Aorta (tissue), 5 donors: ENCODE data around the gene BEST3. TPM values are rescaled to one million over a fixed set of nuclear protein-coding genes. Genes with fewer than 3 reads are reported as not detected.

Source experiments
- ATAC-seq: fragments of 200-7000 bp; cut with Tn5 transposase; one replicate; pipeline ENCODE4 v1.9.1; 2022; ENCODE audit warnings: moderate library complexity; ENCODE audit not compliant: low FRiP score
- DNase-seq, 2 donors: peaks; one replicate each; pipeline ENCODE4 v3.0.0-alpha.2; 2020
- H3K27ac ChIP-seq, 2 donors: one replicate each; pipeline ENCODE4 v1.5.1; 2013; ENCODE audit warnings: low read length in 2 of 2, mild to moderate bottlenecking in 2 of 2, moderate library complexity in 2 of 2, control low read depth in 1 of 2, inconsistent platforms in 1 of 2, low read depth in 1 of 2
- H3K27me3 ChIP-seq, 2 donors: one replicate each; pipeline ENCODE4 v1.6.1; 2013; ENCODE audit warnings: control low read depth in 1 of 2, low read length in 1 of 2, mild to moderate bottlenecking in 1 of 2, moderate library complexity in 1 of 2; ENCODE audit not compliant: insufficient read depth in 2 of 2, control insufficient read depth in 1 of 2
- H3K36me3 ChIP-seq, 2 donors: one replicate each; pipeline ENCODE4 v1.6.1; 2013; ENCODE audit warnings: control low read depth in 1 of 2, low read length in 1 of 2, mild to moderate bottlenecking in 1 of 2; ENCODE audit not compliant: insufficient read depth in 2 of 2, control insufficient read depth in 1 of 2
- H3K4me1 ChIP-seq, 2 donors: one replicate each; pipeline ENCODE4 v1.6.1; 2013; ENCODE audit warnings: low read length in 2 of 2, control low read depth in 1 of 2, mild to moderate bottlenecking in 1 of 2, moderate library complexity in 1 of 2; ENCODE audit not compliant: insufficient read depth in 2 of 2, control insufficient read depth in 1 of 2
- H3K4me3 ChIP-seq, 2 donors: one replicate each; pipeline ENCODE4 v1.5.1; 2013; ENCODE audit warnings: low read length in 2 of 2, control low read depth in 1 of 2, mild to moderate bottlenecking in 1 of 2
- H3K9me3 ChIP-seq: one replicate; pipeline ENCODE4 v1.6.1; 2013; ENCODE audit warnings: mild to moderate bottlenecking, low read length; ENCODE audit not compliant: control insufficient read depth
- WGBS, 2 donors: extraction: QIAGEN DNeasy Blood & Tissue Kit; methylation state at CpG; one replicate each; pipeline ENCODE4 v1.1.7; 2013; 5-methylcytosine and 5-hydroxymethylcytosine counted together
- intact Hi-C, 2 donors: fragments of 100-400 bp; cut with DNase I; formaldehyde crosslinking; loops; one replicate each; pipeline versions ENCODE4 v1.14.2 to v1.15.0; 2022
- polyA plus RNA-seq, 2 donors: library from polyadenylated mRNA; stranded (reverse); fragments of 200-250 nt; gene quantifications; one replicate each; pipeline ENCODE4 v1.2.3, GENCODE V29; 2013
- total RNA-seq, 2 donors: library from RNA; stranded (reverse); fragmentation: NEBNext Ultra II Directional; extraction: Animal tissue kit (Norgen Biotek cat#: 25700); gene quantifications; one replicate each; pipeline ENCODE4 v1.2.1, GENCODE V29; 2021
- donor health status: healthy with polysubstance abuse.
- donor health status: Bipolar disorder and iron deficiency.
- donor health status: DM: no; HTN: no; CAD: no.
- donor health status: DM: no; HTN: no; CAD: no.
- donor health status: DM: yes; HTN: yes; CAD: no.

BEST3 gene
- total and polyA plus RNA-seq, 4 donors = not detected

GRCh38 chr12:69623970-69624369, 75.1 kb downstream of the BEST3 start:
- H3K27me3 ChIP-seq = no peaks in the 10 kb centered on the region
- H3K27ac ChIP-seq = no peak overlapping the region
- WGBS, 2 donors = 74 to 78% methylated on average over 13 of the region's 13 CpGs
- H3K36me3 ChIP-seq = no peaks in the 10 kb centered on the region
- no peak for ATAC-seq
- H3K4me1 ChIP-seq = no peaks in the 10 kb centered on the region
- no peak overlapping the region for H3K4me3 ChIP-seq
- intact Hi-C loops = no loop called here
- H3K9me3 ChIP-seq = no peaks in the 10 kb centered on the region
- DNase-seq = no peak

GRCh38 chr12:69621551-69621950, 77.6 kb downstream of the BEST3 start:
- H3K27ac ChIP-seq = no peak overlapping the region
- H3K36me3 ChIP-seq = no peaks in the 10 kb centered on the region
- ATAC-seq (no peak), DNase-seq (no peak)
- WGBS, 2 donors = 86 to 89% methylated on average over 2 of the region's 2 CpGs
- H3K4me1 ChIP-seq = no peaks in the 10 kb centered on the region
- intact Hi-C loops = no loop called here
- H3K4me3 ChIP-seq = no peak overlapping the region
- no peaks in the 10 kb centered on the region for H3K9me3 ChIP-seq
- H3K27me3 ChIP-seq = no peaks in the 10 kb centered on the region

GRCh38 chr12:69620921-69621320, 78.2 kb downstream of the BEST3 start:
- intact Hi-C loops = no loop called here
- ATAC-seq (no peak), DNase-seq (no peak)
- H3K36me3 ChIP-seq = no peaks in the 10 kb centered on the region
- no peak overlapping the region for H3K4me3 ChIP-seq
- H3K27ac ChIP-seq = no peak overlapping the region
- 83 to 88% methylated on average over 2 of the region's 2 CpGs for WGBS, 2 donors
- no peaks in the 10 kb centered on the region for H3K27me3 ChIP-seq
- H3K4me1 ChIP-seq = no peaks in the 10 kb centered on the region
- H3K9me3 ChIP-seq = no peaks in the 10 kb centered on the region

- no peak overlapping the region for H3K27ac ChIP-seq
- intact Hi-C loops = no loop called here
- WGBS, 2 donors = 70 to 76% methylated on average over 4 of the region's 4 CpGs
- no peaks in the 10 kb centered on the region for H3K27me3 ChIP-seq
- no peak overlapping the region for H3K4me3 ChIP-seq
- no peaks in the 10 kb centered on the region for H3K36me3 ChIP-seq
- ATAC-seq (no peak), DNase-seq (no peak)
- no peaks in the 10 kb centered on the region for H3K9me3 ChIP-seq
- no peaks in the 10 kb centered on the region for H3K4me1 ChIP-seq
Observed at GRCh38 chr12:69620077-69620476, 79.0 kb downstream of the BEST3 start.

- 55% methylated on average over 6 of the region's 6 CpGs for WGBS, 2 donors
- no peak overlapping the region for H3K4me3 ChIP-seq
- no peaks in the 10 kb centered on the region for H3K27me3 ChIP-seq
- H3K27ac ChIP-seq = no peak overlapping the region
- H3K4me1 ChIP-seq = no peaks in the 10 kb centered on the region
- H3K36me3 ChIP-seq = no peaks in the 10 kb centered on the region
- ATAC-seq = no peak
- no peak for DNase-seq
- intact Hi-C loops = no loop called here
- no peaks in the 10 kb centered on the region for H3K9me3 ChIP-seq
Observed at GRCh38 chr12:69619050-69619449, 80.1 kb downstream of the BEST3 start.

- Histone ChIP-seq H3K4me1 (no peaks in the 10 kb centered on the region), H3K36me3 (no peaks in the 10 kb centered on the region), H3K27me3 (no peaks in the 10 kb centered on the region), H3K9me3 (no peaks in the 10 kb centered on the region), H3K27ac (no peak overlapping the region), H3K4me3 (no peak overlapping the region)
- WGBS, 2 donors = 78 to 79% methylated on average over 14 of the region's 14 CpGs
- intact Hi-C loops = no loop called here
- ATAC-seq (no peak), DNase-seq (no peak)
Observed at GRCh38 chr12:69616025-69616424, 83.1 kb downstream of the BEST3 start.

- no peaks in the 10 kb centered on the region for H3K36me3 ChIP-seq
- no peaks in the 10 kb centered on the region for H3K27me3 ChIP-seq
- H3K4me1 ChIP-seq = no peaks in the 10 kb centered on the region
- no peak for ATAC-seq
- no peaks in the 10 kb centered on the region for H3K9me3 ChIP-seq
- no peak for DNase-seq
- intact Hi-C loops = no loop called here
- H3K27ac ChIP-seq = no peak overlapping the region
- H3K4me3 ChIP-seq = no peak overlapping the region
Observed at GRCh38 chr12:69613351-69613750, 85.8 kb downstream of the BEST3 start.

- ATAC-seq (no peak), DNase-seq (no peak)
- Histone ChIP-seq H3K27ac (no peak within 1 kb of the TSS), H3K36me3 (no peaks in the 10 kb centered on the region), H3K4me3 (no peak within 1 kb of the TSS), H3K9me3 (no peaks in the 10 kb centered on the region), H3K4me1 (no peaks in the 10 kb centered on the region), H3K27me3 (no peaks in the 10 kb centered on the region)
- 92 to 94% methylated on average over 11 of the region's 11 CpGs for WGBS, 2 donors
- intact Hi-C loops = no loop called here
Observed at GRCh38 chr12:69610729-69611128, 88.4 kb downstream of the BEST3 start, which contains the start of gene LRRC10. Gene LRRC10 (minus strand): TSS chr12:69610907. CDS start chr12:69610838, 69 bp downstream.

GRCh38 chr12:69610126-69610525, 89.0 kb downstream of the BEST3 start:
- intact Hi-C loops = no loop called here
- Histone ChIP-seq H3K9me3 (no peaks in the 10 kb centered on the region), H3K4me3 (no peak overlapping the region), H3K36me3 (no peaks in the 10 kb centered on the region), H3K27me3 (no peaks in the 10 kb centered on the region), H3K4me1 (no peaks in the 10 kb centered on the region), H3K27ac (no peak overlapping the region)
- ATAC-seq (no peak), DNase-seq (no peak)
- 90 to 91% methylated on average over 15 of the region's 15 CpGs for WGBS, 2 donors
